Right lung (tissue), 5 donors: ENCODE measurements around the gene BPI. TPM values are rescaled to one million over a fixed set of nuclear protein-coding genes. Genes with fewer than 3 reads are reported as not detected.
"Not testable (repeated sequence)": the region's sequence is repeated elsewhere in the genome, so short reads cannot be mapped to it uniquely, and the experiment has no call there.

Source experiments
- DNase-seq, 2 donors: peaks; one replicate each; pipeline ENCODE4 v3.0.0-alpha.2; 2013
- polyA plus RNA-seq, 5 donors: library from polyadenylated mRNA; unstranded; fragments of 120-200 nt; gene quantifications; one replicate each; pipeline versions ENCODE4 v1.2.1 to v1.2.3, GENCODE V29; 2013; ENCODE audit warnings: inconsistent platforms in 1 of 5, low replicate concordance in 1 of 5; ENCODE audit not compliant: insufficient read length in 5 of 5, insufficient read depth in 1 of 5

The BPI gene
- polyA plus RNA-seq, 5 donors, result 0.80 to 2.2 (median 0.88) TPM

DNA sequence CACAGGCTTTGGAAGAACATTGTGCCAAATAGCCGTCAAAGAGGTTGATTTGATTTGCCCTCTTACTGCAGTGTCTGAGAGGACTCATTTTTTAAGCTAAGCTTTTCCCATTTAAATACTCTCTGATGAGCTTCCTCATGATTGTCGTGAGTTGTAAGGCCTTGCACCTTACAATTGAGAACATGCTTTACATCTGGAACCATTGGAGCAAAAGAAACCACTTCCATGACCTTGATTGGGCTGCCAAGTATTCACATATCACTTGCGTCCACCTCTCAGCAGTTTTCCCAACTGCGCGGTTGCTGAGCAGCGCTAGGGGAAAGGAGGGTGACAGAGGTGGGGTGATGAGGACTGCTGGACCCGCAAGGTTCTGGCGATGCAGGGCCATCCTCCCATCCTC lies 30.1 kb downstream of the BPI start:
- no peak for DNase-seq

DNA sequence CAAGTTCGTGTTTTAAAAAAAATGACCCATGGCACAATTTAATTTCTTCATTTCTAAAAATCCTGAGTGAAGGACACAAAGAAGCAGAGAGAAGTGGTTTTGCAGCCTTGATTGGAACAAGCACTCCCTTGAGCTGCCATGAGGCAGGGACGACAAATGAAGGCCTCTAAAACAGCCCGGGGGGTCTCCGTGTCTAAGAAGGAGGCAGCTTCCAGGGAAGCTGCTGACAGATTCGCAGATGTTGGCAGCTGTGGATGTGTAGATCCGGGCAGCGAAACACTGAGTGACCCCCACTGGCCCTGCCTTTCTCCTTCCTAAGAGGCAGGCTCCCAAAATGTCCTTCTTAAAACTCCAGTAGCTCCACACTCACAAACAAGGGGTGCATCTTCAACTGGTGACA lies 32.8 kb downstream of the BPI start:
- DNase-seq, result no peak

DNA sequence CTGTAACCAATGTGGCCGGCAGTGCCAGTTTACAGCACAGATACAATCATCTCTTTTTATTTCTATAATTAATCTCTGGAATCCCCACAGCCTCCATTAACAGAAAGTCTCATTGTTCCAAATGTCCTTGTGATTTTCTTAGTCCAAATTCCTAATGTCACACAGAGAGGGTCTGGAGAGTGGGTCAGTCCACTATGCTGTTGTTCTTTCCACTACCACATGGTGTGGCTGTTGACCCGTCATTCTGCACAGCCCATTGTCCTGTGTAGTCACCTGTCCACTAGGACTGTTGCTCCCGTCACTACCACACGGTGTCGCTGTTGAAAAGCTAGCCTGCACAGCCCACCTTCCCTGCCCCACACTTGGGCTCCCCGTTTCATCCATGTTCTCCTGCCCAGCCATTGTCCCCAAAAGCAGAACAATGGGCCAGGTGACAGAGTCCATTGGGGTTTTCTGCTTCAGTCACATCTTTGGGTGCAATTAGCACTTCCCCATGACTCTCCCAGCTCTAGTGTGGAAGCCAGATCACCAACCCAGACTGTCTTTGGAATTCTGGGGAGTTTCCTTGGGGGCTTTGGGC lies 33.7 kb downstream of the BPI start:
- DNase-seq, result no peak

DNA sequence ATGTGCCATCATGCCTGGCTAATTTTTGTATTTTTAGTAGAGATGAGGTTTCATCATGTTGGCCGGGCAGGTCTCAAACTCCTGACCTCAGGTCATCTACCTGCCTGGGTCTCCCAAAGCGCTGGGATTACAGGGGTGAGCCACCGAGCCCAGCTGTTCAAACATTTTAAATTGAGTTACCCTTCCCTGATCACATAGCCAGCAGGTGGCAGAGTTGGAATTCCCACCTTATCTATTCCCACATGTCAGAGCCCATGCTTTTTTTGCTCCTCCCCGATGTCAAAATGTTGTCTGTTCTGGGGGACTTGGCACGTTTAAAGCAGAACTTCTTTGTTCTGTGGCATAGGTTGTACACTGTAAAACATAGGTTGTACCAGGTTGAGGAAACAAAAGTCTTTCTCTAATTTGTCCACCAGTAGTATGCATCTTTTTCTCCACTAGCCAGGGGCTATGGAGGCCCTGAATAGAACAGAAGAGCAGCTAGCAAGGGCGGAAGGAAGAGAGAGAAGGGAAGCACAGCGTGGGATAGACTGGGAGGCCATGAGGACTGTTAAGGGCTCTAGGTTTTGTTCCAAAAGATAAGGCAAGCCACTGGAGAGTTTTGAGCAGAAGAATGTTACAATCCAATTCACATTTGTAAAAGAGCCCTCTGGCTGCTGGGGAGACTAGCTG lies 35.0 kb downstream of the BPI start:
- DNase-seq, result no peak

DNA sequence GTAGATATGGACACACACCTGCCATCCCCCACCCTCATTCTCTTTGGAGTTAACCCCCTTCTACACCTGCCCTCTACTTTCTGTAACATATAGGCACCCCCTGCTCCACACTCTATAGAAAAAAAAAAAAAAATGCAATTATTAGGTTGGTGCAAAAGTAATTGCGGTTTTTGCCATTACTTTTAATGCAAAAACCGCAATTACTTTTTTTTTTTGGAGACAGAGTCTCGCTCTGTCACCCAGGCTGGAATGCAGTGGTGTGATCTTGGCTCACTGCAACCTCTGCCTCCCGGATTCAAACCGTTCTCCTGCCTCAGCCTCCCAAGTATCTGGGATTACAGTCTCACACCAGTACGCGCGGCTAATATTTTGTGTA lies 35.6 kb downstream of the BPI start:
- not testable (repeated sequence) for DNase-seq

DNA sequence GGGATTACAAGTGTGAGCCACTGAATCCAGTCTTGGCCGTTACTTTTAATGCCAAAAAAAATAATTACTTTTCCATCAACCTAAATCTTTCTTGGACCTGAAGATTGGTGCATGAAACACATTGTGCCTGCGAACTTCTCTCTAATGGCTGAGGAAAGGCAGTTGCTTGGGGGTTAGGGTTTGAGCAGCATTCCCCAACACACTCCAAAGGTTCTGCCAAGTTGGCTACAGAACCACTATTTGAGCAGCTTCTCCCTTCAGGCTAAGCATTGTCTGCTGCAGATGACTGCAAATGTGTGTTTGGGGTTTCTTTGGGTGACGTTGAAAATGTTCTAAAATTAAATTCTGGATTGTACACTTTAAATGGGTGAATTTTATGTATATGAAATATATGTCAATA lies 36.0 kb downstream of the BPI start:
- no peak for DNase-seq

DNA sequence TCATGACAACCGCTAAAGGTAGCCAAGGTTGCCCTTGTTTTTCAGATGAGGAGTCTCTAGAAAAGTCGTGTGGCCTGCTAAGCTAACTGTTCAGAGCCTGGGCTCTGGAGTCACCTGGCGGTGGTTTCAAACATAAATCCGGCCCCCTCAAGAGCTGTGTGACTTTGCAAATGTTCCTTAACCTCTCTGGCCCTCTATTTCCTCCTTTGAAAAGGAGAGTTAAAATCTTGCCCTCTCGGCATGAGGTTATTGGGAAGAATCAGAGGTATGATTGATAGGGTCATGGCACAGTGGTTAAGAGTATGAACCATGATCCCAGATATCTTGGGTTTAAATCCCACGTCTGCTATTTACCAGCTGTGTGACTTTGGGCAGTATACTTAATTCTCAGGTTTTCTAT lies 36.7 kb downstream of the BPI start:
- no peak for DNase-seq

DNA sequence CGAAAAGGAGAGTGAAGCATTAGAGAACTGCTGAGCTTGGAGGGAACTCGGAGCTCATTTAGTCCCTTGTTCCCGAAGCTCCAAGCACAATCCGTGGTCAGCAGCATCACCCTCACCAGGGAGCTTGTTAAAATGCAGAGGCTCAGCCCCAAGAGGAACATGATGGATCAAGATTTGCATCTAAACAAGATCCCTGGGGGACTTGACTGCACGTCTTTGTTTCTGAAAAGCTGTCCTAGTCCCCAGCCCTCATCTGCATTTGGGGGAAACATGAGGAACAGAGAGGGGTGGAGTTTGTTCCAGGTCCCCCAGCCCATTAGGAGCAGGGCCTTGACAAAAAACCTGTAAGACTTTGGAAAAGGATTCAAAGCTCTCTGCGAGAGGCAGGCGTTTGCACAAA lies 38.3 kb downstream of the BPI start:
- DNase-seq, result no peak

DNA sequence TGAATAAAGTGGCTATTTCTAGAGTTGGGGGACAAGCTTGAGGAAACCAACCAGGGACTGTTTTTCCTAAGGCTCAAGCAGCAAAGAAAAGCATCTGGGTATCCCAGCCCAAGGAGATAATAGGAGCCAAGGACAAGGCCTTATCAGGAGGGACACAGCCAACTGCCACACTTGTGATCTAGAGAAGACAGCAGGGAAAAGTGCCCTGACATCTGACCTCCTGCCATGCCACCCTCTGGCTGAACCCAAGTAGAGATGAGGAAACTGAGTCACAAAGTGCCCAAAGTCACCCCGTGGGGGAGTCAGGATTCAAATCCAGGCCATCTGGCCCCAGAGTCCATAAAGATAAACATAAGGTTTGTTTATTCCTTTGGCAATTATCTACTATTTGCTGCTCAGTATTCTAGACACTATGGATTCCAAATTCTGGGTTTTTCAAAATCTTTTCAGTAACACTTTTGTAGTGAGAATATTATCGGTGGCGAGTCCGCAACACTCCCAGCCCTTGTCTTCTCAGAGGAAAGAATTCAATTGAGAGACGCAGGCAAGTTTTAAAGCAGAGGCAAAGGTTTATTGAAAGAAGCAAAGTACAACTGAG lies 38.9 kb downstream of the BPI start:
- no peak for DNase-seq

DNA sequence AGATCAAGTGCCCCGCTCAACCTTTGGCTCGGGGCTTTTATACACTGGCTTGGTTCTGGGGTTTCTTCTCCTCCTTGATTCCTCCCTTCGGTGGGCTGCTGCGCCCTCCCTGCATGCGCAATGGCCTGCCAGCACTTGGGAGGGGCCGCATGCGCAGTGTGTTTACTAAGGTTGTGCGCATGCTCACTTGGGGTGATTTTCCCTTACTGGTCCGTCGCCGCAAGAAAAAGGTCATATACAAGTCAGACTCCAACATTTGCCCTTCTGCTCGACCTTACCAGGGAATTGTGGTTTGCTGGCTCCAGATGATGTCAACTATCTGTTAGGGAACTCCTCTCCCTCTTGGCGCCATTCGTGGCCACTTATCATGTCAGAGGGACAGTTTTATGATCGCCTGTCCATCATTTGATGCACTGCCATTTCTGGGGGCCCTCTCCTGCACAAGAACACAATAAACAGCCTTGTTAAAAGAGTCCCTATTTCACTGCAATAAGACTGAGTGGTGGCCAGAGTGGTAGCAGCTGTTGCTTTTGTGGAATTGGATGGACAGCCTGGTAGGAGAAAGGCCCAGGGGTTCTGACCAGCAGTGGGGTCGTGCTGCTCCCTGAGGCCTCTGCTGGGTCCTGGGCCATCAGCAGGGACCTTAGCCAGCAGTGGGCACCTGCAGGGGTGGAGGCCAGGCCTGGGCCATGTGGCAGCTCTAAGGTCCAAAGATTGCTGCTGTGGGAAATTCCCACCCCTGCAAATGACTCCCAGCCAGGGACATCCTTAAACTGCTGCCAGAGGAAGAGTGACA lies 39.6 kb downstream of the BPI start:
- peak; percentile 74 to 85 for DNase-seq

DNA sequence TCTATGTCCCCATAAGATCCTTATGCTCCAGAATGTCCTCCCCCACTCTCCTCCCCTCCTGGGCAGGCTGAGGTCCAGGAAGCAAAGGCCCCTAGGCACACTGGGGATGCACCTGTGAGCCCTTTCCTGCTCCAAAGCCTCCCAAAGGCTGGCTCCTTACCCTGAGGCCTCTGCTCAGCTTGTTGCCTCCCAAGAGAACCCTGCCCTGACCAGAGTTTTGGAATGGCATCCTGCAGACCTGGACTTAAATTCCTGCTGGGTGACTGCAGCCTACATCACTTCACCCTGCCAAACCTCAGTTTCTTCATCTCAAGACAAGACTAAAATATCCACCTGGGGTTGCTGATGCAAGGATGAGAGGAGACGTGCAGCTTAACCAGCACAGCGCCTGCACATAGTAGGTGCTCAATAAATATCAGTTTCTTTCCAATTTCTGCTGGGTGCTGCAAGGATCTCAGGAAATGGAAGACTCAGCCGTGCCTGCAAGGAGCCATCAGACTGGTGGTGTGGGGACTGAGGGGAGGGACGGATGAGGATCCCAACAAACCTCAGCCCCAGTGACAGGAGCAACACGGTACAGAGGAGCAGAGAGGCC lies 40.2 kb downstream of the BPI start:
- no peak for DNase-seq

DNA sequence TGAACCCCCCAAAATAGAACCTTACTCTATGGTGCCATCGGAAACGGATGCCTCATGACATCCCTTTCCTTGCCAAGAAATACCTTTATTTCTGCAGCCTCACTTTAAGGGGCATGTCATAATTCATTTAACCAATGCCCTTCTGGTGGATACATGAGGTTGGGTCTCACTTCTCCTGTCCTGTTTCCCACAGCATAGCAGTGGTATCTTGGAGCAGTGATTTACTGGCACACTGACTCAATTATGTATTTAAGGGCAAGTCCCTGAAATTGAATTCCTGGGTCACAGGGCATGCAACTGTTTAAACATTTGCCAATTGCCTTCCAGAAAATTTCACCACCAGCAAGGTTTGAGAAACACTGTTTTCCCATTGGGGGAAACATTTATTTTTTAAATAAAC lies 41.7 kb downstream of the BPI start:
- no peak for DNase-seq

DNA sequence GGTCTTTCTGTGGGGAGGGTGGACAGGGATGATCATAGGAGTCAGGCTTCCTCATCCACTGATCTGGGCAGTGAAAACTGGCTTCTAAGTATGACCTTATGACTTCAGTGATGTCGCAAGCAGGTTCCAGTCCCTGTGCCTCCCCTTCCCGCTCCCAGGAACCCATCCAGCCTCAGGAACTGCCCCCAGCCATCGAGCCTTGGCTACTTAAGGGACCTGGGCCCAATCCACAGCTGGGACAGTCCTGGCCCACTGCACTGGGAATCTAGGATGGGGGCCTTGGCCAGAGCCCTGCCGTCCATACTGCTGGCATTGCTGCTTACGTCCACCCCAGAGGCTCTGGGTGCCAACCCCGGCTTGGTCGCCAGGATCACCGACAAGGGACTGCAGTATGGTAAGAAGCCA lies 42.3 kb downstream of the BPI start, which contains the start of gene LBP:
LBP (plus strand) TSS at position 236 of the 405 bp plus-strand sequence; CDS start at position 271, 35 bp downstream.
- DNase-seq, result no peak

DNA sequence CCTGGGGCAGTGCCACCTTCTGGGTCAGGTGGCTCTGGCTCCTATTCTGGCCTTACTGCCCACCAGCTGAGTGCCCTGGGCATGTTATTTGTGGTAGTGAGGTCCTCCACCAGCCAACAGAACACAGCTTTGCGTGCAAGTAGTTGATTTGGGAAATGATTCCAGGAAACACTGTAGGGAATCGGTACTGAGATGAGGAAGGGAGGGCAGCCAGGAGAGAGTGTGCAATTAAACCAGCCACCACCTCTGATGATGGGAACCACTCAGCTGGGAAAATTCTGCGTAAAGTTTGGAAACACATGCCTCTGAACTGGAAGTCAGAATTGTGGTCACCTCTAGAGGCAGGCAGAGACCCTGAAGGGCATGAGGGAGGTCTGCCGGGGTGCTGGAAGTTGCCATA lies 42.8 kb downstream of the BPI start:
- no peak for DNase-seq

DNA sequence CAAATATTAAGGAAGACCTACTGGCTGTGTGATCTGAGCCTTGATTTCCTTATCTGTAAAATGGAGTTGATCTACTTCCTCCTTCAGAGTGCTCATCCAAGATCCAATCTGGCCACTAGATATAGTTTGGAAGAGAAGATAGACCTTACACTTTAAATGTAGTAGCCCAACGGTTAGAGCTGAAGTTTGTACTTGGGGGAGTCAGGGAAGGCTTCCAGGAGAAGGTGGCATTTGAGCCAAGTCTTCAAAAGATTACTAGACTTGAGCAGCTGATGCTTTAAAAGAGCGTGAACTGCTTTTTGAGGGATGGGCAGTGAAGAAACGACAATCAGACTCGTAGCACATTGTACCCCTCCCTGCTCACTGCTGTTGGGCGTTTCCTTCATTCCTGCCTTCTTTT lies 45.9 kb downstream of the BPI start:
- DNase-seq, result no peak

DNA sequence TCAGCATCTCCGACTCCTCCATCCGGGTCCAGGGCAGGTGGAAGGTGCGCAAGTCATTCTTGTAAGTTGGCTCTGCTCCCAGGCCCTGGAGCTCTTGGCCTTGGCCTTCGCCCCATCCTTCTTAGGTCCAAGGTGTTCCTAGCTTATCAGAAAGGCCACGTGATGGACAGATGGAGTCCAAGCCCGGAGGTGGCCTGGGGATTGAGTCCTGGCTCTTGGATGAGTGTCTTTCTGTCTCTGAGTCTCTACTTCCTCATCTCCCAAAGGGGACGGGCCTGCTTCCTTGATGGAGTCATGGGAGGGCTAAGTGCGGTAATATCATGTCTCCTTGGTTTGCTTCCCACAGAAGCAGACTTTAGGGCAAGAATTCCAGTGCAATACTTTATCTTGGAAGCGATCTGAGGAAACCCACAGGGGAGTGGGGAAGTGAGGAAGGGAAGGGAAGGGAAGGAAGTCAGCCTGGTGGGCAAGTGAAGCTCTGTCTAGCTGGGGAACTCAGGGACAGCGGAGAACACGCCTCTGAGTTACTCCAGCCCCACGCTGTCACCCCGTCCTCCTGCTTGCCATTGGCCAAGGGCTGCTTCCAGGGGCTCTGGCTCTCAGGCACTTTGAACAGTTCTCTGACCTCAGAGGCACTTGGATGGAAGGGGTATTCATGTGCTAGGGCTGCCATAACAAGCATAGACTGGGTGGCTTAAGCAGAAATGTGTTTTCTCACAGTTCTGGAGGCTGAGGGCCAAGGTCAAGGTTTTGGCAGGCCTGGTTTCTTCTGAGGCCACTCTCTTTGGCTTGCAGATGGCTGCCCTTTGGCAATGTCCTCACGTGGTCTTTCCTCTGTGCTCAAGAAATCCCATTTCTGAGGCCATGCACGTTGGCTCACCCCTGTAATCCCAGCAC lies 47.2 kb downstream of the BPI start:
- no peak for DNase-seq

DNA sequence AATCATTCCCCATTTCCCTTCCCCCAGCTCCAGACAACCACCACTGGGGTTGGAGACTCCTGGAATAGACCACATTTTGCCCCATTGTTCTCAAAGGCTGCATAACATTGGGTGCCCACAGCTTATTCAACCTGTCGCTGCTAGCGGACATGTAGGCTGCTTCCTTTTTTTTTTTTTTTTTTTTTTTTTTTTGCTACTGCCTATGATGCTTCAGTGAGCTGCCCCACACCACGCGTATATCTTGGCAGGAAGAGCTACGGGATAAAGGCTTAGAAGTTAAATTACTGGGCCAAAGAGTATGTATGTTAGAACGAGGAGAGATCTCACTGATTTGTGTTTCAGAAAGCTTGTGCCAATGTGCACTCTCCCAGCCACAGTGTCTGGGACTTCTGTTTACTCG lies 49.4 kb downstream of the BPI start:
- DNase-seq, result peak; percentile 25 to 58

DNA sequence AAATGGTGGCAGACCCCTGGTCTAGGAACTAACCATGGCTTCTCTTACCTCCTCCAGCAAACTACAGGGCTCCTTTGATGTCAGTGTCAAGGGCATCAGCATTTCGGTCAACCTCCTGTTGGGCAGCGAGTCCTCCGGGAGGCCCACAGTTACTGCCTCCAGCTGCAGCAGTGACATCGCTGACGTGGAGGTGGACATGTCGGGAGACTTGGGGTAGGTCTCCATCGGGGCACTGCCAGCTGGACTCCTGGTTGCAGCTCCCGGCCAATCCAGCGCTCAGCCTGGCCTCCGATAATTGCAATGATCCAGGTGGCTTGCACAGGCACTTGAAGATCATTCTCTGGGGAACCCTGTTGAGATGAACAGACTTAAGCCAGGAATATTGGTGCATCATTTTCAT lies 50.3 kb downstream of the BPI start:
- DNase-seq, result no peak

DNA sequence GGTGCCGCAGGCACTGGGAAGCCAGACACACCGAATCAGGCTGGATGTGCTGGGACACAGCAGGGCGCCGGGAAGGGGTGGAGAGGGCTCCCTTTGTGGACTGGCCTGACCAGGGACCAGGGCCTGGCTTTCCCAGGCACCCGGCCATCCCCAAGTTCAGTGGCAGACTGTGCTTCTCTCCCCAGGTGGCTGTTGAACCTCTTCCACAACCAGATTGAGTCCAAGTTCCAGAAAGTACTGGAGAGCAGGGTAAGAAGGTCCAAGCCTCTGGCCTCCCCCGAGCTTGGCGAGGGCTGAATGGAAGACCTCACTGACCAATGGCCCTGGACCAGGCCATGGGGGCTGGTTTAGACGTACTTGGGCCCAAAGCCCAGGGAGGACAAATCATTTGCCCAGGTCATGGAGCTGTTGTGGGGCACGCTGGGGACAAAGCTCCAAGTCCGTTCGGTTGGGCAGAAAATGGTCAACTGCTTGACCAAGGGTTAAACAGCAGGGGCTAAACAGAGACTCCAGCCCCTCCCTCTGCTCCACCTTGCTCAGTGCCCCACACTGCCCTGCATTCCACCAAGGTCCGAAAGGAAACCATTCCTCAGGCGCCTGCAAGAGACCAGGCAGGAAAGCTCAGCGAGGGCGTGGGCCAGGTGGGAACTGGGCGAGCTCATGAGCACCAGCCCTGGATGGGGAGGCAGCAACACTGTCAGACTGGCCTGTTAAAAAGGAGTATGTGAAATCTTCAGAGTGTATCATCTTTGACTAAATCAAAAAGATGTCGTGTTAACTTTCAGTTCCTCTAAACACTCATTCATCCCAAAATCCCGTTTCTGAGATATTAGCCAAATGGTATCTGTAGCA lies 51.4 kb downstream of the BPI start:
- no peak for DNase-seq

DNA sequence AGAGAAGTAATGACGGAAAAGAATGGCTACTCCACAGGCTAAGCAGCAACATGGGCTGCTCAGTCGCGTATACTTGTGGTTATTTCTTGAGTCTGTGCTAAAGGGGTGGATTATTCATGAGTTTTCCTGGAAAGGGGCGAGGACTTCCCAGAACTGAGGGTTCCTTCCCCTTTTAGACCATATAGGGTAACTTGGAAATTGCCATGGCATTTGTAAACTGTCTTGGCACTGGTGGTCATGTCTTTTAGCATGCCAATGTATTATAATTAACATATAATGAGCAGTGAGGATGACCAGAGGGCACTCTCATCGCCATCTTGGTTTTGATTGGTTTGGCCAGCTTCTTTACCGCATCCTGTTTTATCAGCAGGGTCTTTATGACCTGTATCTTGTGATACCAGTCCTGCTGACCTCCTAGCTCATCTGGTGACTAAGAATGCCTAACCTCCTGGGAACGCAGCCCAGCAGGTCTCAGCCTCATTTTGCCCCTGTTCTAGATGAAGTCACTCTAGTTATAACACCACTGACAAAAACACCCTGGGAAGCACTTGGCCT lies 53.8 kb downstream of the BPI start:
- DNase-seq, result no peak
